HepG2 (cell line): ENCODE measurements around the gene SLC35F1. TPM values are rescaled to one million over a fixed set of nuclear protein-coding genes. Genes with fewer than 3 reads are reported as not detected.

Experiments
- ATAC-seq: fragments of 200-7000 bp; cut with Tn5 transposase; 3 replicates; pipeline ENCODE4 v1.9.1; 2020; ENCODE audit warnings: mild to moderate bottlenecking, moderate library complexity
- BruUV-seq: library from RNA; stranded (reverse); fragments of 400-500 nt; replicated peaks from 2 replicates; lab custom pipeline; 2021; lab: Mats Ljungman, UMichigan
- CTCF ChIA-PET: fragments of 300-600 bp; formaldehyde crosslinking; extraction: SDS; loops from one replicate; lab custom pipeline; 2021; ENCODE audit warnings: low total read pairs, inconsistent platforms, low intra/inter-chr PET ratio; lab: Yijun Ruan, JAX
- POLR2A ChIA-PET: fragments of 350-600 bp; sonication (Branson Sonifier 250); formaldehyde crosslinking; loops from one replicate; lab custom pipeline; 2020; ENCODE audit warnings: antibody characterized with exemption, inconsistent platforms; lab: Yijun Ruan, JAX
- DNase-seq: peaks from one replicate; pipeline ENCODE4 v3.0.0-alpha.2; 2015; ENCODE audit warnings: low spot score
- FAIRE-seq: peaks from 3 replicates; lab custom pipeline; 2011; peaks lifted over from hg19 to GRCh38; lab: Jason Lieb, UNC
- H2AFZ ChIP-seq: one replicate; pipeline ENCODE4 v1.6.1; 2011; ENCODE audit warnings: low read length, inconsistent platforms
- H3K27ac ChIP-seq: fragments of 300-600 bp; 3 replicates; pipeline ENCODE4 v1.8.0; 2011; ENCODE audit warnings: mixed run types, mild to moderate bottlenecking, mixed read lengths, low read length, inconsistent platforms; ENCODE audit not compliant: insufficient read depth; ENCODE audit errors: extremely low read length
- H3K27me3 ChIP-seq, 2 experiments: fragments of 200-600 bp in 1 of 2; 2 replicates in 1 of 2; 3 replicates in 1 of 2; pipeline versions ENCODE4 v1.6.0 to v1.8.0; 2011; ENCODE audit warnings: low read length in 2 of 2, mild to moderate bottlenecking in 2 of 2, moderate library complexity in 2 of 2, inconsistent platforms in 1 of 2; ENCODE audit not compliant: insufficient read depth in 2 of 2, control insufficient read depth in 1 of 2
- H3K36me3 ChIP-seq, 2 experiments: fragments of 200-600 bp in 1 of 2; replicated peaks in 1 of 2; 2 replicates in 1 of 2; 3 replicates in 1 of 2; pipeline versions ENCODE4 v1.5.1 to v1.8.0; 2011; ENCODE audit warnings: low read length in 2 of 2, inconsistent platforms in 1 of 2; ENCODE audit not compliant: insufficient read depth in 2 of 2, control insufficient read depth in 1 of 2
- H3K4me1 ChIP-seq: 2 replicates; pipeline ENCODE4 v1.5.1; 2012; ENCODE audit warnings: low read length, inconsistent platforms; ENCODE audit not compliant: insufficient read depth
- H3K4me2 ChIP-seq: 2 replicates; pipeline ENCODE4 v1.6.0; 2011; ENCODE audit warnings: low read depth, low read length, inconsistent platforms
- H3K4me3 ChIP-seq, 3 experiments: fragments of 200-600 bp in 1 of 3; sonication (generic), shearing (Covaris generic) in 1 of 3; replicated peaks in 1 of 3; 2 replicates each; pipeline ENCODE4 v1.5.1; 2011 to 2016; ENCODE audit warnings: low read length in 3 of 3, inconsistent platforms in 2 of 3, low read depth in 2 of 3, mild to moderate bottlenecking in 2 of 3, control low read depth in 1 of 3, mixed read lengths in 1 of 3; ENCODE audit not compliant: insufficient read depth in 1 of 3
- H3K79me2 ChIP-seq: one replicate; pipeline ENCODE4 v1.6.1; 2011; ENCODE audit warnings: low read length, inconsistent platforms; ENCODE audit not compliant: insufficient read depth
- H3K9ac ChIP-seq: 2 replicates; pipeline ENCODE4 v1.6.0; 2011; ENCODE audit warnings: mild to moderate bottlenecking, low read depth, low read length, inconsistent platforms; ENCODE audit not compliant: insufficient read depth
- H3K9me3 ChIP-seq: 2 replicates; pipeline ENCODE4 v1.5.1; 2012; ENCODE audit warnings: mild to moderate bottlenecking, low read length
- H4K20me1 ChIP-seq: 2 replicates; pipeline ENCODE4 v1.6.0; 2011; ENCODE audit warnings: inconsistent platforms, mild to moderate bottlenecking, low read length, moderate library complexity; ENCODE audit not compliant: insufficient read depth
- HMG20A ChIP-seq: IDR thresholded peaks from 2 replicates; pipeline ENCODE4 v1.6.1; 2016; ENCODE audit warnings: borderline replicate concordance
- HNF4G ChIP-seq, 2 experiments: sonication (generic) in 1 of 2; formaldehyde crosslinking in 1 of 2; IDR thresholded peaks; 2 replicates each; pipeline versions ENCODE4 v1.4.0 to v1.6.1; 2011 to 2020; ENCODE audit warnings: borderline replicate concordance in 2 of 2, low read depth in 2 of 2, mild to moderate bottlenecking in 2 of 2, low read length in 1 of 2, missing genetic modification reagents in 1 of 2, moderate library complexity in 1 of 2
- HNRNPL ChIP-seq: fragments of 200-400 bp; formaldehyde crosslinking; IDR thresholded peaks from 2 replicates; pipeline ENCODE4 v1.6.1; 2017; ENCODE audit warnings: mild to moderate bottlenecking, low read depth, low read length
- ISX ChIP-seq: sonication (generic); formaldehyde crosslinking; conservative IDR thresholded peaks from 2 replicates; pipeline ENCODE4 v1.5.0; 2020; ENCODE audit warnings: missing genetic modification reagents
- MIER3 ChIP-seq: IDR thresholded peaks from 2 replicates; pipeline ENCODE4 v1.6.1; 2016; ENCODE audit warnings: missing compliant biosample characterization, borderline replicate concordance
- NFE2L1 ChIP-seq: sonication (generic); formaldehyde crosslinking; IDR thresholded peaks from 2 replicates; pipeline ENCODE4 v1.4.0; 2020; ENCODE audit warnings: missing genetic modification reagents, mild to moderate bottlenecking, borderline replicate concordance
- SKI ChIP-seq: fragments of 450-650 bp; IDR thresholded peaks from one replicate; pipeline ENCODE4 v1.6.1; 2018; ENCODE audit warnings: mild to moderate bottlenecking; ENCODE audit not compliant: partially characterized antibody
- YY1 ChIP-seq: IDR thresholded peaks from 2 replicates; pipeline ENCODE4 v1.6.1; 2011; ENCODE audit warnings: low read length, low read depth, moderate library complexity, mild to moderate bottlenecking; ENCODE audit not compliant: insufficient read depth, insufficient replicate concordance
- ZMYM3 ChIP-seq: sonication (generic); formaldehyde crosslinking; IDR thresholded peaks from 2 replicates; pipeline ENCODE4 v1.5.1; 2020; ENCODE audit warnings: mild to moderate bottlenecking, missing genetic modification reagents
- ZNF546 ChIP-seq: sonication (generic); formaldehyde crosslinking; conservative IDR thresholded peaks from 2 replicates; pipeline ENCODE4 v1.8.1; 2023; ENCODE audit warnings: mild to moderate bottlenecking, missing genetic modification reagents
- ZNF563 ChIP-seq: sonication (generic); formaldehyde crosslinking; IDR thresholded peaks from 2 replicates; pipeline ENCODE4 v1.8.0; 2022; ENCODE audit warnings: mild to moderate bottlenecking, moderate library complexity, missing genetic modification reagents
- ZSCAN25 ChIP-seq: sonication (generic); formaldehyde crosslinking; IDR thresholded peaks from 2 replicates; pipeline ENCODE4 v1.8.0; 2022; ENCODE audit warnings: mild to moderate bottlenecking, missing genetic modification reagents
- ZSCAN9 ChIP-seq: IDR thresholded peaks from 2 replicates; pipeline ENCODE4 v1.6.1; 2016; ENCODE audit warnings: borderline replicate concordance
- WGBS: methylation state at CpG from one replicate; pipeline ENCODE4 v1.1.6; 2017; ENCODE audit warnings: low lambda C conversion rate; 5-methylcytosine and 5-hydroxymethylcytosine counted together
- in situ Hi-C: cut with HindIII; loops from 2 replicates; pipeline ENCODE4 v1.10.0; 2017; ENCODE audit warnings: low pct_unique_long_range_greater_than_20kb; ENCODE audit not compliant: extremely low pct_ligation_motif_present
- intact Hi-C: fragments of 100-400 bp; cut with micrococcal nuclease; formaldehyde crosslinking; loops from one replicate; pipeline ENCODE4 v1.10.0; 2022; ENCODE audit not compliant: unreplicated experiment
- polyA plus RNA-seq, 8 experiments: library from polyadenylated mRNA; depleted of rRNA in 3 of 8; stranded (reverse) in 7 of 8; unstranded in 1 of 8; fragments of >200 nt; fragmentation: Illumina TruSeq in 4 of 8; extraction: Trizol in 4 of 8; gene quantifications; 2 replicates each; pipeline versions ENCODE4 v1.2.1 to v1.2.3, GENCODE V29; 2011 to 2016; ENCODE audit warnings: low read depth in 4 of 8, missing spikeins in 1 of 8, mixed read lengths in 1 of 8; ENCODE audit not compliant: insufficient read depth in 1 of 8
- total RNA-seq, 5 experiments: library from RNA; depleted of rRNA; stranded (reverse); fragments of >200 nt; fragmentation: Illumina TruSeq; extraction: Trizol; gene quantifications; 2 replicates each; pipeline ENCODE4 v1.2.3, GENCODE V29; 2016; ENCODE audit warnings: low read depth in 1 of 5
- TF ChIP-seq, protein P1 (sequence below): sonication (generic); formaldehyde crosslinking; IDR thresholded peaks from 2 replicates; pipeline ENCODE4 v1.4.0; 2020; ENCODE audit warnings: mild to moderate bottlenecking, missing genetic modification reagents
- TF ChIP-seq, protein P2 (sequence below): sonication (generic); formaldehyde crosslinking; conservative IDR thresholded peaks from 2 replicates; pipeline ENCODE4 v1.8.0; 2022; ENCODE audit warnings: low read depth, missing genetic modification reagents
- TF ChIP-seq, protein P3 (sequence below): sonication (generic); formaldehyde crosslinking; conservative IDR thresholded peaks from 2 replicates; pipeline ENCODE4 v1.8.0; 2022; ENCODE audit warnings: mild to moderate bottlenecking, moderate library complexity, missing genetic modification reagents
- TF ChIP-seq, protein P4 (sequence below): sonication (generic); formaldehyde crosslinking; IDR thresholded peaks from 2 replicates; pipeline ENCODE4 v1.4.0; 2020; ENCODE audit warnings: mild to moderate bottlenecking, missing genetic modification reagents

SLC35F1 gene
- total and polyA plus RNA-seq, 2 of the 13 experiments (the other 11 are each of a cell fraction or from before 2014, with no cell fraction given): 0.01 TPM; not detected in 1

DNA sequence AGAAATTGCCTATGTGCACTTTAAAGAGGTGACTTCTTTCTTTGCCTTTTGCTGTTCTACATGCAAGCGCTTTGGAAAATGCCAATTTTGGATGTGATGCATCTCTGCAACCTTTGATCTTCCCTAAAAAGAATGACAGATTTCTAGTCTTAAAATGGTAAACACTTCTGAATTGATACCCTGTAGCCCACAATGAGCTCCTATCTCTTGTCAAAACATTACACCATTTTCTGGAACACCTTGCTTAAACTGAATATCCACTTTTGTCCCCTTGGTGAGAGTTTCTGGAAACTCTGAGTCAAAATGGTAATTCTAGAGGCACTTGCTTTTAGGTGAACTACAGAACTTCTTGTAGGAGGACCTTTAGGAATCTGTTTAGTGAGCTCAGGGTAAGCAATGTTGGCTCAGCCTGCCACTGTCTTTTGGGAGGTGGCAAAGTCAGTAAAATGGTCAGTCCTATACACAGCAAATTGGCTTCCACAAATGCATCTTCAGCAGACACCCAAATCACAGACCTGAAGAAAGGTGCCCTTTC, 216.5 kb downstream of the SLC35F1 start (continued):
- TF ChIP-seq SKI: no peak
- TF ChIP-seq, protein P1, sequence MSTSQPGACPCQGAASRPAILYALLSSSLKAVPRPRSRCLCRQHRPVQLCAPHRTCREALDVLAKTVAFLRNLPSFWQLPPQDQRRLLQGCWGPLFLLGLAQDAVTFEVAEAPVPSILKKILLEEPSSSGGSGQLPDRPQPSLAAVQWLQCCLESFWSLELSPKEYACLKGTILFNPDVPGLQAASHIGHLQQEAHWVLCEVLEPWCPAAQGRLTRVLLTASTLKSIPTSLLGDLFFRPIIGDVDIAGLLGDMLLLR (CRISPR knock-in tag): no peak
- no peak for TF ChIP-seq ZNF546
- TF ChIP-seq, protein P2, sequence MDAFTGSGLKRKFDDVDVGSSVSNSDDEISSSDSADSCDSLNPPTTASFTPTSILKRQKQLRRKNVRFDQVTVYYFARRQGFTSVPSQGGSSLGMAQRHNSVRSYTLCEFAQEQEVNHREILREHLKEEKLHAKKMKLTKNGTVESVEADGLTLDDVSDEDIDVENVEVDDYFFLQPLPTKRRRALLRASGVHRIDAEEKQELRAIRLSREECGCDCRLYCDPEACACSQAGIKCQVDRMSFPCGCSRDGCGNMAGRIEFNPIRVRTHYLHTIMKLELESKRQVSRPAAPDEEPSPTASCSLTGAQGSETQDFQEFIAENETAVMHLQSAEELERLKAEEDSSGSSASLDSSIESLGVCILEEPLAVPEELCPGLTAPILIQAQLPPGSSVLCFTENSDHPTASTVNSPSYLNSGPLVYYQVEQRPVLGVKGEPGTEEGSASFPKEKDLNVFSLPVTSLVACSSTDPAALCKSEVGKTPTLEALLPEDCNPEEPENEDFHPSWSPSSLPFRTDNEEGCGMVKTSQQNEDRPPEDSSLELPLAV: no peak
- no peak for TF ChIP-seq HMG20A

DNA sequence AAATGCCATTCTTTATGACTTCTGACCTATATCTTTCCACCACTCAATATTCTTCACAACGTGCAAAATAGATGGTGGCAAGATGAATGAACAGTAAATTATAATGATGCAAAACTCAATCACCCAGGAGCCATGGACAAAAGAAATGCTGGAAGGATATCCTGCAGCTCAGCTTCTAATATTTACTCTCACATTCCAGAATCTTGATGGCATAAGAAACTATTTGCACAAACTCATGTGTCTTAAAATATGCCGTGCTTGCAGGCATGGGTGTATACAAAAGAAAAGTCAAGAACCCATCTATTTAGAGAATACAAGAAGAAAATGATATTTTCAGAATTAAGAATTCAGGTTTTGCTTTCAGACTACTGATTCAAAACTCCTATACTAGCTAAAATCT, 217.8 kb downstream of the SLC35F1 start:
- 1% methylated on average over 2 of the region's 2 CpGs for WGBS
- no peaks in the 10 kb centered on the region for H3K4me1 ChIP-seq
- TF ChIP-seq, protein P3, sequence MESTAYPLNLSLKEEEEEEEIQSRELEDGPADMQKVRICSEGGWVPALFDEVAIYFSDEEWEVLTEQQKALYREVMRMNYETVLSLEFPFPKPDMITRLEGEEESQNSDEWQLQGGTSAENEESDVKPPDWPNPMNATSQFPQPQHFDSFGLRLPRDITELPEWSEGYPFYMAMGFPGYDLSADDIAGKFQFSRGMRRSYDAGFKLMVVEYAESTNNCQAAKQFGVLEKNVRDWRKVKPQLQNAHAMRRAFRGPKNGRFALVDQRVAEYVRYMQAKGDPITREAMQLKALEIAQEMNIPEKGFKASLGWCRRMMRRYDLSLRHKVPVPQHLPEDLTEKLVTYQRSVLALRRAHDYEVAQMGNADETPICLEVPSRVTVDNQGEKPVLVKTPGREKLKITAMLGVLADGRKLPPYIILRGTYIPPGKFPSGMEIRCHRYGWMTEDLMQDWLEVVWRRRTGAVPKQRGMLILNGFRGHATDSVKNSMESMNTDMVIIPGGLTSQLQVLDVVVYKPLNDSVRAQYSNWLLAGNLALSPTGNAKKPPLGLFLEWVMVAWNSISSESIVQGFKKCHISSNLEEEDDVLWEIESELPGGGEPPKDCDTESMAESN (CRISPR knock-in tag): no peak
- TF ChIP-seq MIER3: no peak
- TF ChIP-seq HNRNPL: no peak
- TF ChIP-seq ZSCAN25 (CRISPR knock-in tag): no peak
- no peak for TF ChIP-seq ZSCAN9
- TF ChIP-seq NFE2L1 (CRISPR knock-in tag): no peak
- no peak for TF ChIP-seq ISX (CRISPR knock-in tag)
- TF ChIP-seq ZMYM3 (CRISPR knock-in tag): no peak
- no peak for TF ChIP-seq HNF4G (IDR thresholded peaks at IDR 0.05; ENCODE audit: borderline replicate concordance, low read depth, low read length)
- TF ChIP-seq HNF4G (CRISPR knock-in tag; IDR thresholded peaks at IDR 0.05; ENCODE audit: borderline replicate concordance, low read depth): no peak
- TF ChIP-seq YY1: no peak
- TF ChIP-seq ZNF563: no peak
- TF ChIP-seq, protein P4, sequence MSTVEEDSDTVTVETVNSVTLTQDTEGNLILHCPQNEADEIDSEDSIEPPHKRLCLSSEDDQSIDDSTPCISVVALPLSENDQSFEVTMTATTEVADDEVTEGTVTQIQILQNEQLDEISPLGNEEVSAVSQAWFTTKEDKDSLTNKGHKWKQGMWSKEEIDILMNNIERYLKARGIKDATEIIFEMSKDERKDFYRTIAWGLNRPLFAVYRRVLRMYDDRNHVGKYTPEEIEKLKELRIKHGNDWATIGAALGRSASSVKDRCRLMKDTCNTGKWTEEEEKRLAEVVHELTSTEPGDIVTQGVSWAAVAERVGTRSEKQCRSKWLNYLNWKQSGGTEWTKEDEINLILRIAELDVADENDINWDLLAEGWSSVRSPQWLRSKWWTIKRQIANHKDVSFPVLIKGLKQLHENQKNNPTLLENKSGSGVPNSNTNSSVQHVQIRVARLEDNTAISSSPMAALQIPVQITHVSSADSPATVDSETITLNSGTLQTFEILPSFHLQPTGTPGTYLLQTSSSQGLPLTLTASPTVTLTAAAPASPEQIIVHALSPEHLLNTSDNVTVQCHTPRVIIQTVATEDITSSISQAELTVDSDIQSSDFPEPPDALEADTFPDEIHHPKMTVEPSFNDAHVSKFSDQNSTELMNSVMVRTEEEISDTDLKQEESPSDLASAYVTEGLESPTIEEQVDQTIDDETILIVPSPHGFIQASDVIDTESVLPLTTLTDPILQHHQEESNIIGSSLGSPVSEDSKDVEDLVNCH: no peak
- no peak overlapping the region for H2AFZ ChIP-seq
- BruUV-seq: no TSS peak
- intact Hi-C loops (no loop called here), in situ Hi-C loops (no loop called here)
- no peak for ATAC-seq
- H3K27me3 ChIP-seq: no peaks in the 10 kb centered on the region
- FAIRE-seq: no peak
- no peak overlapping the region for H3K4me2 ChIP-seq
- no peak for DNase-seq
- ChIA-PET POLR2A (no interaction called here), CTCF (no interaction called here)
- H3K9me3 ChIP-seq: no peaks in the 10 kb centered on the region
- H3K4me3 ChIP-seq: no peak overlapping the region
- no peaks in the 10 kb centered on the region for H3K79me2 ChIP-seq
- no peak overlapping the region for H3K27ac ChIP-seq
- no peaks in the 10 kb centered on the region for H4K20me1 ChIP-seq
- H3K9ac ChIP-seq: no peak overlapping the region
- no peaks in the 10 kb centered on the region for H3K36me3 ChIP-seq
